ENCODE results near the gene POMT1.

- TF ChIP-seq, protein P1, sequence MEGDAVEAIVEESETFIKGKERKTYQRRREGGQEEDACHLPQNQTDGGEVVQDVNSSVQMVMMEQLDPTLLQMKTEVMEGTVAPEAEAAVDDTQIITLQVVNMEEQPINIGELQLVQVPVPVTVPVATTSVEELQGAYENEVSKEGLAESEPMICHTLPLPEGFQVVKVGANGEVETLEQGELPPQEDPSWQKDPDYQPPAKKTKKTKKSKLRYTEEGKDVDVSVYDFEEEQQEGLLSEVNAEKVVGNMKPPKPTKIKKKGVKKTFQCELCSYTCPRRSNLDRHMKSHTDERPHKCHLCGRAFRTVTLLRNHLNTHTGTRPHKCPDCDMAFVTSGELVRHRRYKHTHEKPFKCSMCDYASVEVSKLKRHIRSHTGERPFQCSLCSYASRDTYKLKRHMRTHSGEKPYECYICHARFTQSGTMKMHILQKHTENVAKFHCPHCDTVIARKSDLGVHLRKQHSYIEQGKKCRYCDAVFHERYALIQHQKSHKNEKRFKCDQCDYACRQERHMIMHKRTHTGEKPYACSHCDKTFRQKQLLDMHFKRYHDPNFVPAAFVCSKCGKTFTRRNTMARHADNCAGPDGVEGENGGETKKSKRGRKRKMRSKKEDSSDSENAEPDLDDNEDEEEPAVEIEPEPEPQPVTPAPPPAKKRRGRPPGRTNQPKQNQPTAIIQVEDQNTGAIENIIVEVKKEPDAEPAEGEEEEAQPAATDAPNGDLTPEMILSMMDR (IDR thresholded peaks at IDR 0.05; ENCODE audit: poor library complexity) = no peak
- TF ChIP-seq EZH2phosphoT487 (IDR thresholded peaks at IDR 0.05; ENCODE audit: low read depth, severe bottlenecking, unreplicated experiment) (no peak), EZH2 (IDR thresholded peaks at IDR 0.05; ENCODE audit: borderline replicate concordance) (no peak)
Measured at GRCh38 chr9:131490514-131490913, 12.2 kb upstream of the POMT1 start.
